ENCODE data around the gene GRID1.

Gene GRID1

DNA sequence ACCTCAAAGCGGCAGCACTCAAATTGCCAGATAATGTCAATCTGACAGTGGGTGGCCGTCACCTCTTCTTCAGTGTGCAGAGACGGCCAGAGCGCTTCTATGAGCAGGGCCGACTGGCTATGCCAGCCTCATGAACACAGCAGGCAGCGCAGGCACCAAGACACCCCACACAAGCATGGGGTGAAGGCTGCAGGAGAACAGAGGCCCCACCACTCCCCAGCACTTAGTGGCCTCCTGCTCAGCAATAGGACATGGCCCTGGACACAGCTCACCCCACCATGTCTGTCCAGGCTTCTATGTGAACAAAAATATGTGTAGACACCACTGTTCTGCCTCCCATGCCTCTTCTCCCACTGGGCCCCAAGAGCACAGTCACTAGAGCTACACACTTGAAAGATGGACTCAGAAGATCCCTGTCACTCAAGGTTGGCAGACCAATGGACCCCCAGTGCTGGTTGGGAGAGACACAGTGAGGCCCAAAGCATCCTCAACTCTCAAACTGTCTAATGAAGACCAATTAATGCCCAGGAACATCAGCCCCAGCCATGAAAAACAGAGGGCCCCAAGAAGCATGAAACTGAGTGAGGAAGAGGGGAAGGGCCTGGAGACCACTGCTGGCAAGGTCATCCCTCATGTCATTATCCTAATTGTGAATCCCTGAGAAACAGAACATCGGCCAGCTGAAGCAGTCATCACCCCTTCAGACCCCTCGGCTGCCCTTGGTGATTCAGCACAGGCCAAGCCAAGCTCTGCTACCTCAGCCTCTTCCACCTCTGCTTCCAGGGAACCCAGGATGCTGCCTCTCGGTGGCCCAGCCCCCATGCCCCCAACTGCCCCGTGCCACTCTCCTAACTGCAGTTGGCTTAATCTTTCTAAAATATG, 77.7 kb downstream of the GRID1 start:
- DNase-seq = no peak

DNA sequence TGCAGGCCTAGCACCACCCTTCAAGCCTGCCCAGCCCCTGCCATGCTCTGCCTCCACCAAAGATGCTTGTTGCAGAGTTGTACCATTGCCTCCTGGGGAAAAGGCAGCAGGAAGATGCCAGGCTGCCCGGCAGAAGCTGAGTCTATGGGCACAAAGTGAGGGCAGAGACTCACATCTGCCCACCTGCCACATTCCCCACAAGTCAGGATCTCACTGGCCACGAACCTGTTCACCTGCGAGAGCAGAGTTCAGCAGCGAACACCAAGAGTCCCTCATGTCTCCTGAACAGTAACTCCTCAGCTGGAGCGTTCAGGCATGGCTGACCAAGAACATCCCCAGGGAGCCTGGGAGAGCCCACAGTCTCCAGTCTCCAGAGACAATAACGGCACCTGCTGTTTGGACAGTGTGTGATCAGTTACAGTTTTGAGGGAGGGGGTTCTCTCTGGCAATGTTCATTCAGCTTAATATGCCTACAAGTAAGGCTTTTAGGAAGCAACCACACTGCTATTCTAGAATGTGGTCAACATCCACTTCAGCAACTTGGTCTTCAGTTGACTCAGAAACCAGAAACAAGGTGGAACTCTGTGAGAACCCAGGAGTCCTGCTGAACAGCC, 78.5 kb downstream of the GRID1 start:
- DNase-seq = no peak

DNA sequence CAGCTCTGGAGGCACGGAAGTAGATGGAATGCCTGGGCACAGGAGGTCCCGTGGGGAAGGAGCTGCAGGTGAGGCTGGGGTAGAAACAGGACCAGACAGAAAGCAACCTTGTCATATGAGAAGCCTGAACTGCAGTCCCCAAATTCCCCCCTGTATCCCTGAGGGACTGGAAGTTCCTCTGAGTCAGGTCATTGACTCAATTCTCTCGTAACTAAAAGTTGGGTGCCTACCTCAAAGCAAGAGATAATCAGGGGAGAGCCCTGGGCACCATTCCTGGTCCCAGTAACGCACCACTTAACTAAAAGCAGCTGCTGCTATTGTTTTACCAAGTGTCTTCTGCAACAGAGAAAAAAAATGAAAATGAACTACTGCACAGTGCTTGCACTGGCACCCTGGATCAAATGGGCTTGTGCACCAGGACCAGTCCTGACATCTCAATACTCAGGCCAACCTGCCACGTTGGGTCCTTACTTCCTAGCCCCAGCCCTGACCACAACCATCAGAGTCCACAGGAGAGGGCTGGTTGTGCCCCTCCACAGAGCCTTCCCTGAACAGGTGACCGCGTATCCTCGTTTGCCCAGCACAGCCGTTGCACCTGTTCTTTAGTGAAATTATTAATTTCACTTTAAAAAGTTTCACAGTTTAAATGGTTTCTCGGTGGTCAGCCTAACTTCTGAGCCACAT, 79.3 kb downstream of the GRID1 start:
- no peak for DNase-seq

DNA sequence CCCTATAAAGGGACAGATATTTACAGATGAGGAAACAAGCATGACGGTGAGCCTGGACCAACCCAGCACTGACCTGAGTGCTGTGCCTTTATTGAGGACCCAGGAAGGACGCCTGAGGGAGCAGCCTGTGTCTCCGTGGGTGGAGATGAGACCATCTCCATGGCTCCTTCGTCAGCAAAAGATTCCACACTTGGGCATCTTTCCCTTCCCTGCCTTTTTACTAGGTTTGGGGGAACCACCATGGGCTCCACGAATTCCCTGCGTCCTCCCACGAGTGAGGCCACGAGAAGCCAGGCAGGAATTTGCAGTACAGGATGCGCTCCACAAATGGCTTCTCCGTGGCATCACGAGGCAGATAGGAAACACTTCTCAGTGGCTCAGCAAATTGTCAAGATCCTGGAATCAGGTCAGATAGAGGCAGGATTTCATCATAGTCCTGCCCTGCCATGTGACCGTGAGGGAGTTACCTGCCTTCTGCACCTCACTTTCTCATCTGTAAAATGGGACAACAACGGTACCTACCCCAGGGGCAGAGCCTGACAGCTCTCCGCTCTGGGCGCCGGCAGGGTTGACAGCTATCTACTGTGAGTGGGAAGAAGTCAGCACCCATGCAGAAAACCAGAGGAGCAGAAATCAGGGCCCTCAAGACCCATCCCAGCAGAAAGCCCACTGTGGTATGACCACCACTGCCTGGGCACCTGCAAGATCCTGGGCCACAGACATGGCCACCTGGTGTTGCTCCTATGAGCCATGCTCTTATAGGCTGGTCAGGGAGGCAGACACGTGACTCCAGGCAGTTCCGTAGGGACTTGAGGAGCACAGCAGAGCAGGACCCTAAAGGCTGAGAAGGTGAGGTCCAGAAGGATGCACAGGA, 80.1 kb downstream of the GRID1 start:
- no peak for DNase-seq

DNA sequence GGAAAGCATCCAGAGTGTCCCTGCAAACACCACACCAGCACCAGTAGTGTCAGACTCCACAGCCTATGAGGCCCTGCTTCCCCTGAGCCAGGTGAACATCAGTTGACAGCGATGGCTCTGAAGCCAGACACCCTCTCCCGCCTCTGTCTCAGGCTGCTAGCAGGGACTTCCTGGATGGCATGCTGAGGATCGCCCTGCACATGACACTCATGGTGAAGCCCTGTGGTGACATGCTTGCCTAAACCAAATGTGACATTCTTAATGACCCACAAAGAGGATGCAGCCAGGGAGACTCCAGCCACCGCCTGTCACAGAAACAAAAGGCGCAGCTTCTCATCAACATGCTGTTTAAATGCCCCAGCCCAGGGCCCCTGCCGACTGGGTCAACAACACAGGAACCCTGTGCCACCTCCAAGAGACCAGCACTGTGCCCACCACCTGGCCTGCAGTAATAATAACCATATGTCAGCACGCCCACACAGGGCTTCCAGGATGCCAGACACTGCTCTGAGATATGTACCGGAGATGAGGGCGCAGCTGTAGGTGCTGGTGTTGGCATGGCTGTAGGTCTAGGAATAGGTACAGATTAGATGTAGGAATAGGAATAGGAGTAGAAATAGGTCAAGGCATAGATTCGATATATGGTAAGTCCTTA, 81.3 kb downstream of the GRID1 start:
- DNase-seq = no peak

DNA sequence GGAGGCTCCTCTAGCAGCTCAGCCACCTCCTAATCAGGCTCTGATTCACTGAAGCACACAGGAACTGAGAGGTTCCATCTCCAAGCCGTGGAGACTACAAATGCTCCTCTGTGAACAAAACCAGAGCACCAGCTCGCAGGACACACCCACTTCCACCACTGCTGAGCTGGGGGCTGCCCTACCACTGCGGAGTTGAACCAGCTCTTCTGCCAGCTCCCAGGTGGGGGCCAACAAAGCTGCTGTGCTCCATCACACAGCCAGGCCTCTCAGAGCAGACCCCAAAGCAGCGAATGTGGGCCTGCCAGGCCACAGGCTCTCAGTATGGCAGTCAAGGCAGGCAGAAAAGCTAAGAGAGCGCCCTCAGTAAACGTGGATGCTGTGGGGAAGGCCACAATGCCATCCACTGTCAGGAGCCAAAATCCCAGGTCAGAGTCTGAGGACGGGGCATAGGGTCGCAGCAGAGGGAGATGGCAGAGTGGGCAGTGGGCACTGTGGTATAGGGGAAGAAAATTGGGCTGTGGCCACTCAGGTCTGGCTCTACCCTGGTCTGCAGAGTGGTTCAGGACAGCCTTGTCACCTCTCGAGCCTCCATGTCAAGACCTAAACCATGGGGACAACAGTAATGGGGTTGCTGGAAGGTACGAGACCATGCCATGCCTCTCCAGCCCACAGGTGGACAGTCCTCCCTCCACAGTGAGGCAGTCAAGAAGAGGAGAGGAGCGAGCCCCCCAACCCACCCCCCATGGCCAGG, 82.1 kb downstream of the GRID1 start:
- DNase-seq = no peak

DNA sequence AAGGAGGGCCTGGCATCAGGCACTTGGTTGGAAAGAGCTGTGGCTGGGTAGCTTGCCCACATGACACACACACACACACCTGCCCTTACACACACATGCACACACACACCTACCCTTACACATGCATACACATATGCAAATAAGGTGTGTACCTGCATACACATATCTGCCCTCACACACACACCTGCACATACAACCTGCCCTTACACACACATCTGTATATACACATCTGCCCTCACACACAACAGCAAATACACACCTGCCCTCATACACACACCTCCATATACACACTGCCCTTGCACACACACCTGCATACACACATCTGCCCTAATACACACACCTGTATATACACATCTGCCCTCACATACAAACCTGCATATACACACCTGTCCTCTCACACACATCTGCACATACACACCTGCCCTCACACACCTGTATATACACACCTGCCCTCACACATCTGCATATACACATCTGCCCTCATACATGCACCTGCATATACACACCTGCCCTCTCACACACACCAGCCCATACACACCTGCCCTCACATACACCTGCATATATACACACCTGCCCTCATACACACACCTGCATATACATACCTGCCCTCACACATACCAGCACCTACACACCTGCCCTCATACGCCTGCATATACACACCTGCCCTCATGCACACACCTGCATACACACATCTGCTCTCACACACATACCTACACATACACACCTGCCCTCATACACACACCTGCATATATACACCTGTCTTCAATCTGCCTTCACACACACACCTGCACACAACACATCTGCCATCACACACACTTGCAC, 82.9 kb downstream of the GRID1 start:
- no peak for DNase-seq

DNA sequence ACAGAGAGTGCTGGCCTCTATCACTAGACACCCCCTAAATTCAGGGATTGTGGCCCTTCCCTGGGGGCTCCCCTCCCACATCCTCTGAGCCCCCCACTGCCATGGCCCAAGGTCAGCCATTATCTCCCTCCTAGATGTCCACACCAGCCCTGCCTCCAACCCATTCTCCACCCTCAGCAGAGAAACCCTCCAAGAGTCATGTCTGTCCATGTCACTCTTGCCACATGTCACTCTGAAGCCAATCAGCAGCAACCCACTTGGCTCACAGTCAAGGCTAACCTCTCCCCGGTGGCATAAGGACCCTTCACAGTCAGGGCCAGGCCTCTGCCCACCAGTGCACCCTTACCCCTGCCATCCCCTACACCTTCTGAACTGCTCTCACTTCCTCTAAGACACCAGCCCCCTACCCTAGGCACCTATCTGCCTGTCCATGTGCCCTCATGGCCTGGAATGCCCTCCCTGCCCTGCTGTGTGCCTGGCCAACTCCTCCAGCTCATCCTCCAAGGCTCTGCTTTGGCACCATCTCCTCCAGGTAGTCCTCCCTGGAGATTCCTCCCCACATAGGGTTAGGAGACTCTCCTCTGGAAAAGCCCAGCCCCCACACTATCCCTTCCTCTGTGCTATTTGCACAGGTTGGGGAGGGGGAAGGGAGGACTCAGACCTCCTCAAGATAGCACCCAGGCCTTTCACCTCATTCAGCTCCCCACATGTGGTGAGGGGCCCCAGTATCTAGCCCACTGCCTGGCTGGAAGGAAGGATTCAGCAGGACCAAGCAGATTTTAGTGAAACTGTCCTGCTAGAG, 83.7 kb downstream of the GRID1 start:
- no peak for DNase-seq

DNA sequence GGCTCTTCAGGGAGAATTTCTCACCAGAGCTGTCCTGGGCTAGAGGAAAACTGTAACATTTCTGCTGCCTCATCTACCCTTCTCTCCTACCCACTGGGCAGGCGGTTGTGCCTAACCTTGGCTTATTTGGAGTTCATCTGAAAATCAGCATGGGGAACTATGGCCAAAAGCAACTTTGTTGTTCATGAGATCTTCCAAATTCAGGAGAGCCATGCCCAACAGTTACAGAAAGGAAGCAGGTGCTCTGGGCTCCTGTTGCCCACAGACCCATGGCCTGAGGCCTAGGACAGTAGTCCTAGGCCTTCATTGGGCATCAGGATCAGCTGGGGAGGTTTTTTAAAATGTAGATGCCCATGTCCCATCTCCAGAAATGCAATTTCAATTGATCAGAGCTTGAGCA, 85.2 kb downstream of the GRID1 start:
- DNase-seq = no peak

DNA sequence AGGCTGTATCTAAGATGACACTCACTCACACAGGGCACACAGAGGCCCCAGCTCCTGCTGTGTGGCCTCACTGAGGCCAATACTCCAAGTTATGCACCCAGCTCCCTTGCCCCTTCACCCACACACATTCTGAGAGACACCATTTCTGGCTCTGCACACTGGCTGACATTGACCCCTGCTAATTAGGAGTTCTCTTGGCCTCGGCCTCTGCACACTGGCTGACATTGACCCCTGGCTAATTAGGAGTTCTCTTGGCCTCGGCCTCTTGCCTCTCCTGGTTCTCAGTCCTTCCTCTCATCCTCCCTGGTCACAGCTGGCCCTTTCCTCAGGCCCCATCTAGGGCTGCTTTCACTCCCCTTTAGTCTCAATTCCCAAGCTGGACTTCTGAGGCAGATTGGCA, 97.3 kb downstream of the GRID1 start:
- DNase-seq = no peak

DNA sequence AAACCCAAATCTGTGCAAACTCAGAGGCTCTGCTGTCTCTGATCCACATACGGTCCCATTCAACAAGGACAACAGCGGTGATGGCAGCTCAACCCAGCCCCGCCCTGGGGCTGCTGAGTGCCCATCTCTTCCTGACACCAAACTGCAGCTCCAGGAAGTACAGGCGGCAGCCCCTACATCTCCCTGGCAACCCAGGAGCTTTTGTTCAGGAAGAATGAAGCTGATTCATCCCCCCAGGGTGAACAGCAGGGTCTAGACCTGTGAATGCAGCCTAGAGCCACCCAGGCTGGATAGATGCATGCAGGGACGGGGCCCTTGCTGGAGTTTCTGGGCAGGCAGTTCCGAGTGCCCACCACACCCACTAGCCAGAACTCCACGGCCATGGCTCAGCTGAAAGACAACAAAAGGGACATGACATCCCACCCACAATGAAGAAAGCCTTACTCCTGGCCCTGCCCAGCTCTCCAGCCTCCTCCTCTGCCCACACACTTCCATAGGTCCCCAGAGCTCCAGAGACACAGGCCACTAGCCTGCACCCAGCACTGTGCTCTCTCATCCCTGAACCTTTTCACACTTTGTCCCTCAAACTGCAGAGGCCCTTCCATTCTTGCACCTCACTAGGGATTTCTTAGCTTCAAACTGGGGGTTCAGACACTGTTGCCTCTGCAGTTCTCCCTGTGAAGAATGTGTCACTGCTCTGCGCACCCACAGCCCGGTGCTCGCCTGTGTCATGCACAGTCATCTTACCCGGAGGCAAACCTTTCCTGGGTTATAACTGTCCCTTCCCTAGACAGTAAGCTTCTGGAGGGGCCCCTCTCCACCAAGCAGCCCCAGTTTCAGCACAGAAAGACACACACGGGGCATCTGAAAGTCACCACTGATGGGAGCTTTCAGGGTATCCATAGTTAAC, 99.1 kb downstream of the GRID1 start:
- no peak for DNase-seq

DNA sequence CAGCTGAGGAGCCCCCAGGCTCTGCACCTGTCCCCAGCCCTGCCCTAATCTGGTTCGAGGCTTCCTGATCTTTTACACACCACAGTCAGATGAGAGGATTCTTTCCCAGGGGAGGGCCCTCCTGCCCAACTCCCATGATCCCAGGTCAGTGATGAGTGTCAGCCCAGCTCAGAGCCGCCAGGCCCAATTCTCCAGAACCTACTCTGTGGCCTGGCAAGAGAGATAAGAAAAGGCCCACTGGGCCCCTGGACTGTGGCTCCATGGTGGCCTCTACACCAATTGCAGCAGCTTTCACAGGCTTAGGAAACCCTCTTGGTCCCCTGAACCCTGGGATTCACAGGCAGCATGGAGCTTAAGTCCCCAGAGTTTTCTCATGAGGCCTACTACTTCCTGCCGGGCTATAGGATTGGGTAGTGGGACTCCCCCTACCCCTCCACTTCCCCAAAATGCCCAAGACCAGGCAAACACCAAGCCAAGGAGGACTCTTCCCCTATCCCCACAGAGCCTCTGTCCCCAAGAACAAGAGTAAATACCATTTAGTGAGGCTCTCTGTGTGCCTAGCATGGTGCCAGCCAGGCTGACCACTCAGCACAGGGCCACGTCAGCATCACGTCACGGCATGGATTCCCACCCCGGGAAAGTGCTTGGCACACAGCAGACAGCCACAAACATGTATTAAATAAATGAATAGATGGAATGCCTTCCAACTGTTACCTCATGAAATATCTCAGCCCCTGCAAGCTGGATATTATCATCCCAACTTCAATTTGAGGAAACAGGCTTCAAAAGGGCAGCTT, 100.0 kb downstream of the GRID1 start:
- no peak for DNase-seq

DNA sequence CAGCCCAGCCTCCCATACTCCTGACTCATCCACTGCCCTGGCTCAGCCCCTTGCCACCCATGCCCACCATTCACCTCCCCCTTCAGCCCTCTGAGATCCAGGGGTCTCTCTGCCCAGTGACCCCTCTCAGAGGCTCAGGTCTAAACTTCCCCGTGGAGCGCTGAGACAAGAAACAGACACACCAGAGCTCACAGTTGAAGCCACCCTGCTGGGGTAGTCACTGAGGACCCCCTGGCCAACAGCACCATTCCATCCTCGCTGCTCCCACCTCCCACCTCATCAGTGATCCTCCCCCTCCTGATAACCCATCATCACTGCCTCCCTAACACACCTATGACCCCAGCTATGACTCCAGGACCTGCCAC, 100.7 kb downstream of the GRID1 start:
- no peak for DNase-seq

DNA sequence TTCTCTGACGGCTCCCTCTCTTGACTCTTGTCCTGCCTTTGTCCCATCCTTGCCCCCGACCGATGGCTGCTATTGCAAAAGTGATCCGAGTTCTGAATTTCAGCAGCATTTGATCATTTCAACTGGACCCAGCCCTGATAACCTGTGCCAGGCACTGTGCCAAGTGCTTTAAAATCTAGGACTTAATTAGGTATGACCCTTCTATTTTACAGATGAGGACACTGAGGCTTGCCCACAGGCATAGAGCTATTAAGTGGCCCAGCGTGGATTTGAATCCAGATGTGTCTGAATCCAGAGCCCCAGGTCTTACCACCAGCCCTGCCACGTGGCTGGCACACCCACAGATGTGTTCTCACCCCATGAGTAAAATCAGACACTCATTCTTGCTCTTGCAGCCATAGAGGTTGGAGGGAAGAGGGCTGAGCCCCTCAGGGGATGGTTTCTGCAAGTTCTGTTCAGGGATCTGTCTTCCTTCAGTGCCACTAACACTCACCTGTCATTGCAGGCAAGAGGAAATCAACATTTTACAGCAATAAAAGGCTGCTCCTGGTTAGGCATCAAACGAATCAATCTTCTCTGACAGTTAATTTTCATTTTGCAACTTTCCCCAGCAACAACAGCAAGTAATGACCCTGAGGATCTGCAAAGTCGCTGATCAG, 101.2 kb downstream of the GRID1 start:
- no peak for DNase-seq

DNA sequence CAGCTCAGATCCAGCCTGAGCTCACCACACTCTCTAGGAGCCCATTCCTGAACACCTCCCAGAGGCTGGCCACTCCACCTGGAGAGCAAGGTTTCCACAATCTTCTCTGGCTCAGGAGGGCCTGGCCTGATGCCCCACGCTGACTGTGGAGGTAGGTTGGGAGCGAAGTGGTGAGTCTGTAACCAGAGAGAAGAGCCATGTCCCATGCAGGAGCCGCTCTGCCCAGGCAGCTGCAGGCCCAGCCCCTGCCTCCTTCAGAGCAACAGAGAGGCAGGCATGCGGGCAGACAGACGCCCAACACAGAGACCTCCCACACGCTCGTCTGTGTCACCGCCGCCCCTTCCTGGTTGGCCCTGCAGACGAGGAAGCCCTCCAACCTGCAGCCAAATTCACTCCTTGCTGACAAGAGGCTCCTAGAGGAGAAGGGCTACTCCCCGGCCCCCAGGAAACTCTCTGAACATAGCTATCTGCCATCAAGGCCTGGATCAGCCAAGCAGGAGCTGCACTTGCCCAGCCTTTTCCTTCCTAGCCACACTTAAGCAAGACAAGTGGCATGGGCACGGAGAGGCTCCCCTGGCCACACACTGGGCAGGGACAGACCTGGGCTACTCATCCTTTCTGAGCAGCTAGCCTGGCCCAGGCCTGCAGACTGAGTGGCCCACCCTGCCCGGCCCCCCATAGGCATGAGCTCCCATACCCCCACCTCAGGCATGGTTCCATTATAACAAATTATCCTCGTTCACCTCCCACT, 101.9 kb downstream of the GRID1 start:
- no peak for DNase-seq

DNA sequence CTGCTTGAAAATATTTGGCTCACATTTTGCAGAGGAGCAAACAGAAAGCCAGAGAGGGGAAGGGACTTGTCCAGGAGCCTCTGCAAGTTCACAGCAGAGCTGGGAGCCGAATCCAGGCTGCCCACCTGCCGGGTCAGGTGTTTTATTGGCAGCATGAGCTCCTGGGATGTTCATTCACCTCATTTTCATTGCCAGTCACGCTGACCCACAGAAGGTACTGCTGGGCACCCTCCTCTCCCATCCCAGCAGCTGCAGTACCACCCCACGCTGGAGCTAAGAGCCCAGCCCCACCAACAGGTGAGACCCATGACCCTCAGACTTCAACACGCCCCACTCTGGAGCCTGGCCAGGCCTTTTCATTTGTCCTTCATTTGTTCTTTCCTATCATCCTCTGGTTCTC, 102.7 kb downstream of the GRID1 start:
- no peak for DNase-seq

DNA sequence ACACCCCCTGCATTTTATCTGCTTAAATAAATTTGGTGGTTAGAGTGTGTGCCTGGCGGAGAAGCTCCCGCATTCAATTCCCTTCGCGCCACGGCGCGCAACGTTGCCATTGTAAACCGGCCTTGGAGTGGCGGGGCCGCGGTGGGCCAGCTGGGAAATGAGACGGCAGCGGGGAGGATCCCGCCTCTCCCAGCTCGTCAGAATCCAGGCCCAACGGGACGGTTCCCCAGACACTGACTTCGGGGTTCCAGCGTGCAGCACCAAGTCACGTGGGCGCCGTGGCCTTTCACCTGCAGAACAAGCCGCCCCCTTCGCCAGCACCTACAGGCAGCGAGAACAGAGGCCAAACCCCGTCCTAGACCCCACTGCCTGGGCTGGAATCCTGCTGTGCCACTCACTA, 103.4 kb downstream of the GRID1 start:
- DNase-seq = no peak
